ENCODE data around the gene GPR153. TPM values are rescaled to one million over a fixed set of nuclear protein-coding genes. Genes with fewer than 3 reads are reported as not detected.
"Not testable (repeated sequence)": the region's sequence is repeated elsewhere in the genome, so short reads cannot be mapped to it uniquely, and the experiment has no call there.

The GPR153 gene
- 5.8 TPM for polyA plus RNA-seq (ENCODE audit: insufficient read length)
- long read RNA-seq, donor 1, full-length matches to known transcripts, result 1 of 1 reads
- long read RNA-seq, donor 1, partial matches to known transcripts, result 0 of 1 reads
- long read RNA-seq, donor 1, other reads (novel, unspliced or antisense), result 0 of 1 reads
- long read RNA-seq, donor 2, full-length matches to known transcripts, result 1 of 1 reads
- long read RNA-seq, donor 2, partial matches to known transcripts, result 0 of 1 reads
- long read RNA-seq, donor 2, other reads (novel, unspliced or antisense), result 0 of 1 reads
- long read RNA-seq, donor 3, result 0 reads
- long read RNA-seq, donor 4, result 0 reads
- long read RNA-seq, donor 5, full-length matches to known transcripts, result 1 of 1 reads
- long read RNA-seq, donor 5, partial matches to known transcripts, result 0 of 1 reads
- long read RNA-seq, donor 5, other reads (novel, unspliced or antisense), result 0 of 1 reads
- long read RNA-seq, donor 6, full-length matches to known transcripts, result 1 of 1 reads
- long read RNA-seq, donor 6, partial matches to known transcripts, result 0 of 1 reads
- long read RNA-seq, donor 6, other reads (novel, unspliced or antisense), result 0 of 1 reads
- long read RNA-seq, donor 7, full-length matches to known transcripts, result 1 of 1 reads
- long read RNA-seq, donor 7, partial matches to known transcripts, result 0 of 1 reads
- long read RNA-seq, donor 7, other reads (novel, unspliced or antisense), result 0 of 1 reads
- long read RNA-seq, donor 8, full-length matches to known transcripts, result 1 of 1 reads
- long read RNA-seq, donor 8, partial matches to known transcripts, result 0 of 1 reads
- long read RNA-seq, donor 8, other reads (novel, unspliced or antisense), result 0 of 1 reads

- DNase-seq, result no peak
Measured at GRCh38 chr1:6260961-6261614, at the start of gene GPR153. Gene GPR153, minus strand, starts transcription at chr1:6261098. Its CDS starts 6,193 bp downstream, at chr1:6254905.

GRCh38 chr1:6310116-6310848 is 49.4 kb upstream of the GPR153 start:
- no peak for DNase-seq

DNA sequence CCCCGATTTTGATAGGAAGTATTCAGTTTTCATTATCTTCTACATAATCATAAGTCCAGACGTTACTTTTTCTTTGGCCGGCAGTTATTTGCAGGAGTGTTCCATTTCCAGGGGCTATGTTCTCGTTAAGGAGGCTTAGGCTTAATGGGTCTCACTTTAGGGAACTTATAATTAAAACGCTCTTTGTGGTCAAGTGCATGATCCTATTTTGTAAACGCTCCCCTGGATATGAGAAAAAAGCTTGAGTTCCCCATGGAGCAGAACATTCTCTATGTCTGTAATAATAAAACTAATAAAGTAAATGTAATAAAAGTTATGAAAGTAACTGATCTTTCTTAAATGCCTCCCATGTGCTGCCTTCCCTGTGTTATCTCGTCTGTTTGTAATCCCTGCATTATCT is 48.7 kb upstream of the GPR153 start:
- DNase-seq, result no peak

GRCh38 chr1:6308449-6308848 is 47.6 kb upstream of the GPR153 start:
- no peak for DNase-seq

- not testable (repeated sequence) for DNase-seq
Measured at GRCh38 chr1:6307682-6308081, 46.8 kb upstream of the GPR153 start.

GRCh38 chr1:6307099-6307498 is 46.2 kb upstream of the GPR153 start:
- DNase-seq, result no peak

- no peak for DNase-seq
Measured at GRCh38 chr1:6303397-6304012, 42.6 kb upstream of the GPR153 start.

DNA sequence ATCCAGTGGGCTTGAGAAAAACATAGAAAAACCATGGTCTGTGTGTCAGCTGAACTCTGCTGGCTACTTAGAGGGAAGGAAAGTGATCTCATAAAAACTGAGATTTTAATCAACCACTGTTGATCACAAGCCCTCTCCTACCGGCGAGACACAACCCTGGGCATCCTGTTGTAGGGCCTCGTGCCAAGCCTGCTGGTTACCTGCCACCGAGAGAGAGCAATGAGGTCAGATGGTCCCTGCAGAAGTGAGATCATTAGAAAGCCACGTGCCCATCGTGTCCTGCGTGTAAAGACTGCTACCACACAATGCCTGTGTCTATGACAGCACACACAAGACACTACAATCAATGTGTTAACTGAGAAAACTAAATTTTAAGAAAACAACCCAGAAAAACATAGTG is 41.7 kb upstream of the GPR153 start:
- no peak for DNase-seq

DNA sequence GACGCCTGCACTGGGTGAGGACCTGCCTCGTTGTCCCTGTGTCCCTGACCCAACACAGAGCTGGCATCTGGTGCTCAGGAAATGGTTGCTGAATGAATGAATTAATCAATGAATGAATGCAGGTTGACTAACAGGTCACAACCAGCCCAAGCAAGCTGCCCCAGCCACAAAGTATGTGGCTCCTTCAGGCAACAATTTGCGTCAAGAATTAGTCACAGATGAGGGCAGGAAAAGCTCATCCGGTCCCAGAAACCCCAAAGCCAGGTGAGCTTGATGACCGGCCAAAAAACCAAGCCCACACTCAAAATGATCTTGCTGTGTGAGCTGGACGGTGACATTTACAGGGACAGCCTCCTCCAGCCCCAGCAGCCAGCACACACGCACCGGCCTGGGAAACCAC is 40.6 kb upstream of the GPR153 start:
- no peak for DNase-seq

DNA sequence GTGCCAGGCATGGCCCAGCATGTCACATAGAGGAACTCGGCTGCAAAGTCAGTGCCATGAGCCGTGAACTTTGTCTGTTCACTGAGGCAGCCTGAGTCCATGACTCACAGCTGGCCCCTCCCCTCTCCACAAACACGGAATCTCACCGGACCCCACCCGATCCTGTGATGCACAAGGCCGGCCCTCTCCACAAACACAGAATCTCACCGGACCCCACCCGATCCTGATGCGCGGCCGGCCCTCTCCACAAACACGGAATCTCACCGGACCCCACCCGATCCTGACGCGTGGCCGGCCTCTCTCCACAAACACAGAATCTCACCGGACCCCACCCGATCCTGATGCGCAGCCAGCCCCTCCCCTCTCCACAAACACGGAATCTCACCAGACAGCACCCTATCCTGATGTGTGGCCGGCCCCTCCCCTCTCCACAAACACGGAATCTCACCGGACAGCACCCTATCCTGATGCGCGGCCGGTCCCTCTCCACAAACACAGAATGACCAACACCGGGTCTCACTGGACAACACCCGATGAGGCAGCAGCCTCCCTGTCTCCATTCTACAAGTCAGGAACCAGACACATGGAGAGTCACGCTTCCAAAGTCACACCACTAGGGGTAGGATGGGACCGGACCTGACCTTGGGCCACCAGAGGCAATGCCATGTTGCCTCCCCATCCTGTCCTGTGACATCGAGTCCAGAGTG is 39.6 kb upstream of the GPR153 start:
- no peak for DNase-seq

DNA sequence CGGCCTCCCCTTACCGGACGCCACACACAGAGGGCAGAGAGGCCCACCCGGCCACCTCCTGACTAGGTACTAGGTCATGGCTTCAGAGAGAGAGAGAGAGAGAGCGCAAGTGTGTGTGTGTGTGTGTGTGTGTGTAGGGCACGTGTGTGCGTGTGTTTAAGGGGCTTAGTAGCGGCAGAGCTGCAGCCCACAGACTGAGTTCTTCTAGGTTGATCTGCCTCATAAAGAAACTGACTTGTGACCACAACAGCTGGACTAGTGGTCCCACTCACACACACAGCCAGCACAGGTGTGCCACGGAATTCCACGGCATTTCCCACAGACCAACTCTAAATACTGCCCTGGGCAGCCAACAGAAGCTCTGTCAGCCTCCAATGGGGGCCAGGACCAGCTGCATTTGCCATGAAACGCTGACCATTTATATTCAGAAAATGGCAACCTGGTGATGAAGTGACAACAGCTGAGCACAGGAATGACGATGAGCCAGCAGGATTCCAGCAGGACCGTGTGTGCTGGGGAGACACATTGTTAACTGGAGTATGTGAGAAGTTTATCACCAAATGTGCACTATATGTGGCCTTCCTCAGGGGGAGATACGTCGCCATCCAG is 38.8 kb upstream of the GPR153 start:
- DNase-seq, result no peak

GRCh38 chr1:6298940-6299465 is 38.1 kb upstream of the GPR153 start:
- DNase-seq, result no peak

DNA sequence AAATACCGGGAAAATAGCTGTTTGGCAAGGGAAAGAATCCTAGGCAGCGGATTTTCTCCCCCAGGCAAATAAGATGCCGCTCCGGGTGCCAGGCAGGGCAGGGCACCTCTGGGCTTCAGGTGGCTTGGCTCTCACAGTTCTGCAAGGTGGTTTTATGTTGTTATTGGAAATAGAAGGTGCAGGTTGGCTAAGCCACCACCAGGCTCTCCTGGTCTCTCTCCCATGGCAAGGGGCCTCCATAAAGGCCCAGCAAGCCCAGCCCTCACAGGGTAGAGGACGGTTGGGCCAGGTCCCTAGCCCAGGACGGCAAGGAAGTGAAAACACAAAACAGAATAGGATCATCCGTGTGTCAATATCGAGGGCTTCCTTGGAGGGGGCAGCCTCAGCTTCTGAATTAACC is 37.6 kb upstream of the GPR153 start:
- DNase-seq, result no peak

GRCh38 chr1:6295910-6296309 is 35.0 kb upstream of the GPR153 start:
- DNase-seq, result no peak

DNA sequence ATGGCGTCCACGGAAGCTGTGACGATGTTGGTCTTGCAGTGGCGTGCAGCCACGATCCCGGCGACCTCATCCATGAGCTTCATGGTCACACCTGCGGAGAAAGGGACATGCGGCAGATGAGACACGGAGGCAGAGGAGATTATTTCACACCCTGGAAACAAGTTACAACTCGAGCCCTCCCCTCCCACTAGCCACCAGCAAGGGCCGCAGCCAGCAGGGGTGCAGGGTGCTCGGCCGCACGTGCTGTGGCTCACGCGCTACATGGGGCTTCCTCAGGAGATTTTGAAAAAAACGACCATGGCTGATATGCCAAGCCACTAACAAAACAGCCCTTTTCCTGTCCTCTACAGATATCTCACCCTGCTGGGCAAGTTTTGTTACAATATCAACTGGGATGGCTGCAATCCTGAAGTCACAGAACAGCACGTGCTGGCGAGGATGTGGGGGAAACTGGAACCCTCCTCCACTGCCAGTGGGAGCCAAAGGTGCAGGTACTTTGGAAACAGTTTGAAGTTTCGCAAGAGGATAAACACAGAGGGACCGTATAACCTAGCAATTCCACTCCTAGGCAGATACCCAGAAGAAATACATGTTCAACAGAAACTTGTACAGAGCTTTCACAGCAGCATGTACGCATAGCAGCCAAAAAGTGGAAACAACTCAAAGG is 34.1 kb upstream of the GPR153 start:
- no peak for DNase-seq

- DNase-seq, result no peak
Measured at GRCh38 chr1:6294080-6294889, 33.4 kb upstream of the GPR153 start.

DNA sequence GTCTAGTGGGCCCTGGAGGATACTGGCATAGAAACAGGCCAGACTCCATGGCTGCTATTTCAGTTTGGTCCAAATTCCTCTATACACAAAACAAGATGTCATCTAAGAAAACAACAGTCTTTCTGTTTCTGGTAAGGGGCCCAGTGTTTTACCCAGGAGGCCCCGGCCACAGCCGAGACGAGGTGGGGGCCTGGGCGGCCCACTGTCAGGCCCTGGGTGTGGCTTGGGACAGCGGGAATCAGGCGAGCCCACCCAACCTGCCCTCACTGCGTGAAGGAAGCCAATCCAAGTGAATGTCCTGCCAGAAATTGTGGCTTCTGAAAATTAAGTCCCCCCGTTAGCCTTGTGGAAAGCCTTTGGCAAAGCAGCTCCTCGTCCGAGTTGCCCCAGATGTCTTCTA is 31.2 kb upstream of the GPR153 start:
- no peak for DNase-seq

GRCh38 chr1:6288665-6289064 is 27.8 kb upstream of the GPR153 start:
- DNase-seq, result no peak

DNA sequence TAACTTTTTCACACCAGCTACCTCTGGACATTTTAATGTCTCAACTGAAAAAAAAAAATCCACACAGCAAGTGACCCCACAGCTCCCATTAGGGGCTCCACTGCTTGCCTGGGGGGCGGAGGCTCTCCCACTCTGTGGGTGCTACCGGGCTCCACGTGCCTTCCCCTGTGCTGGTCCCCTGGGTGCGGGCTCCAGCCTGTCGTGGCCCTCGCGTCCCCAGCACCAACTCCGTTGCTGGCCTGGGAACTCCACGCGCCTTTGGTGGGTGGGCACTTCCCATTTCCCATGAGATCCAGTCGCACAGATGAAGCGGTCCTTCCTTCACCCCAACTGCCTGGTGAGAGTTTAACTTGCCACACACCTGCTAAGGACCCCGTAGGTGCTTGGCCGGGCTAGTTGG is 27.1 kb upstream of the GPR153 start:
- no peak for DNase-seq
